ENCODE results near the gene NRCAM. TPM values are rescaled to one million over a fixed set of nuclear protein-coding genes. Genes with fewer than 3 reads are reported as not detected.

Gene NRCAM
- total RNA-seq, 1 donor from 2014 or later, result 143 TPM

DNA sequence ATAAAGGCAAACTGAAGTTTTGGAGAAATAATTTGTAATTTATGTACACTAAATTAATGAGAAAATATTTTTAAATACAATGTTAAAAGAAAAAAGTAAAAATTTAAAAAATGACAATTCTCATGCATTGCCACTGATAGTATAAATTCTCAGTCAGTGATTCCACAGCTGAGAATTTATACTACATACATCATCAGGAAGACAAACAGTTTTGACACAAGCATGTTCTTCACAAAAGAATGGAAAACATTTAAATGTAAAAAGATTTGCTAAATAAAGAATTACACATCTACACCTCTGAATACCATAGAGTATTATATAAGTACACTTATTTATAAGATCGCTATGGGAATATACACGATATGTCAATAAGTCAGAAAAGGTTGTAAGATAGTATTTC is 225.0 kb downstream of the NRCAM start:
- DNase-seq (ENCODE audit: low spot score in 2 of 2), result no peak
- peak; percentile 30 for FAIRE-seq

DNA sequence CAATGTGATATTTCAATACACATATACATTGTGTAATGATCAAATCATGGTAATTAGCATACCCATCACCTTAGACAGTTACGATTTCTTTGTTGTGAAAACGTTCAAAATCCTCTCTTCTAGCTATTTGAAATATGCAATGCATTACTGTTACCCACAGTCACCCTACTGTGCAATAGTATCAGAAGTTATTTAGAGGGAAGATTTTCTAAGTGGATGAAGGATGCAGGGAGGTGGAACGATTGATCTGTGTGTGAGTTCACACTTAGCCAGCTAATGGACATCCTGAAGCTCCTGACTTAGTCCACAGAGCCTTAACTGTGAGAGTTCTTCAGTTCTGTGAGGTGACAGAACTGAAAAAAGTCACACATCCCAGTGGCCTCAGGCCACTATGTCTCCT is 228.9 kb downstream of the NRCAM start:
- DNase-seq (ENCODE audit: low spot score in 2 of 2) (no peak), FAIRE-seq (no peak)

DNA sequence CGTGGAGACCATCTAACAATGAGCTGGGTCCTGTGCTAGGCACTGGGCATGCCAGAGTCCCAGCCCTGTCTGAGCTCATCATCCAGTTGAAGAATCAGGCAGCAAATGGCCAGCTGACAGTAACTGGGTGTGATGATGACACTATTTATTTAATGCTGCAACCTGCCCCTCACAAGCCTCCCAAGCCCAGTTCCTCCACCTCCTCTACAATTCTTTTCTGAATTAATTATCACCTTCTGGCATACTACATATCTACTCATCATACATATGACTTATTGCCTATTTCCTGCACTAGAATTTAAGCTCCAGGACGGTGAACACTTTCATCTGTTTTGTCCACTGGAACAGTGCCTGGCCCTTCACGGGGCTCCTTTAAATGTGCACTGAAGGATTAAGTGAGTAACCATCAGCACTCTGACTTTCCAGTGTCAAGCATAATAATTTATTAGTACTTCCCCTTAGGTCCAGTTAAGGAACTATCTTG is 229.4 kb downstream of the NRCAM start:
- DNase-seq (ENCODE audit: low spot score in 2 of 2) (no peak), FAIRE-seq (no peak)

DNA sequence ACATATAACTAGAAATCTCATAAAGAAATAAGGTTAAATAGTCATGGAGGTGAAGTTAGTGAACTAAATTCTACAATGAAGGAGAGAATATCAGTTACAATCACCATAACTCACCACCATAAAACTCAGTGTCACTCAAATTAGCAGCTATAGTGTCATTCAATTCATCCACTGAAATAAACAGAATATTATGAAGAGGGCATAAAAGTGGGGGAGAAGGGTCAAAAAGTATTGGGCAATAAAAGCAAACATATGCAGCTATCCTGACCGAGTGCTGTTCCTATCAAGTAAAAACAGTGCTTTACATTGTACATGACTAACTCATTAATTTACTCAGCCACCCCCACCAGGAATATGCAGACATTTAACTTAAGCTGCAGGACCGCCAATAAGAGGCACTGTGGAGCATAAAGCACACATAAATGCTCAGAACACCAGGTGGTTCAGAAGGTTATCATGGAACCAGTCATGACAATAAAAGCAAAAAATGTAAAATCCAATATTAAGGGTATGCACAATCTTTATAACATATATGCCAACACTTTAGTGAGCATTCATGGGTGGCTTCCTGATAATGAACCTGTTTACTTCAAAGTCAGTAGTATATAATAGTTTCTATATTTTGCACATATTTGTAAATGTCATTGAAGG is 230.6 kb downstream of the NRCAM start:
- FAIRE-seq, result no peak
- no peak for DNase-seq (ENCODE audit: low spot score in 2 of 2)

DNA sequence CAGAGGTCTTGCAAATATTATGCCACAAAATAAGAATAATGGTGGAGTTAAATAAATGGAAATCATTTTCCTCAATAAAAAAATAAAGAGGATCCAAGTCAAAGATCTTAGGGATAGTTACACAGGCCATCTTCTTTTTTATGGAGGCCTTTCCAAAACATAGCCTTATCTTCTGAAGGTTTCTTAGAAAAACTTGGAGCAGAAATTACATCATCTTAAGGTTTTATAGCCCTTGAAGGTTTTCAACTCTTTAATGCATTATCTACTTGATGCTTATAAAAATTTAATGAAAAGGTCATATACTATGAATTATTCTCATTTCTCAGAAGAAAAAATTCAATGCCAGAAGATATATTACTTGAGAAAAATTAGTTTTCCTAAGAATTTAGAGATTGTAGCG is 231.8 kb downstream of the NRCAM start:
- FAIRE-seq (no peak), DNase-seq (ENCODE audit: low spot score in 2 of 2) (no peak)

DNA sequence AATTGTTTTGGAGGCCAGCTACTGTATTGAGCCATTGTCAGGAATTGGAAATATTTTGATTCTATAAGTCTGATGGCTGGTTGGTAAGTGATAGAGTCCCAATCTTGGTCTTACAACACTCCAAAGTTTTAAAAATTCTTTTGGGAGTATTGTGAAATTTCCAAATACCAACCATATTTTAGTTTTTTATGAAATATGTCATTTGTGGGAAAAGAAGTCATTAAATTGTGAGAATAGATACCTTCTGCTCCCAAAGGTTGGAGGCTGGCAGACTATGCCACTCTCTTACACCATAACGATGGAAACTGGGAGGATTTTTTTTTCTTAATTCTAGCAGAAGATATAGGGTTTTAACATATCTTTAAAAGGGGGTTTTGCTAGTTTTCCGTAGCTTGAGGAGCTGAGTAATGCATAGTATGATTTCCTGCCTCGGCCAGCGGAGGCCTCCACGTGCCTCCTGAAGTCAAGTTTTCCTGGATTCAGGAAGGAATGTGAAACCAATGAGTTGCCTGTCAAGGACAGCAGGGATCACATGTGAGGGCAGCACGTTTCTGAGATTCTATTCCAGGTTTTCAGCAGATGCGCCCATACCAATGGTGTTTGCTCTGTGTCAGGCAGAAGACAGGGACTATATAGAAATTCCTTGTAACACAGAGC is 233.9 kb downstream of the NRCAM start:
- DNase-seq (ENCODE audit: low spot score in 2 of 2), result no peak
- FAIRE-seq, result no peak

DNA sequence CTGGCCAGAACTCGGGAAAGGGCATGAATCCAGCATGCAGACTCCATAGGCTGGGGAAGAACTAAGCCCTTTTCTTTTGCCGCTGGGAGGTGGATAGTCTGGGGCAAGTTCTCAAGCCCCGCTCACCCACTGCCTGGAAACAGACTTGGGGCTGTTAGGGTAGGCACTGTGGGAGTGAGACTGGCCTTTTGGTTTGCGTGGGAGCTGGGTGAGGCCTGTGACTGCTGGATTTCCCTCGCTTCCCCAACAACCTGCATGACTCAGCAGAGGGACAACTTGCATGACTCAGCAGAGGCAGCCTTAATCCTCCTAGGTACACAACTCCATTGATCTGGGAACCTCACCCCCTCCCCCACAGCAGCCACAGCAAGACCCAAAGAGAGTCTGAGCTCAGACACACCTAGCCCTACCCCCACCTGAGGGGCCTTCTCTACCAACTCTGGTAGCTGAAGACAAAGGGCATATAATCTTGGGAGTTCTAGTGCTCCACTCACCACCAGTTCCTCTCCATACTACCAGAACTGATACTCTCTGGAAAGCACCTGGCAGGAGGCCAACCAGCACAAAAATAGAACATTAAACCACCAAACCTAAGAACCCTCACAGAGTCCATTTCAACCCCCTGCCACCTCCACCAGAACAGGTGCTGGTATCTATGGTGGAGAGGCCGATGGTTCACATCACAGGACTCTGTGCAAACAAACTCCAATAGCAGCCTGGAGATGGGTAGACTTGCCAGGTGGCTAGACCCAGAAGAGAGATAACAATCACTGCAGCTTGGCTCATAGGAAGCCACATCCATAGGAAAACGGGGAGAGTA is 244.6 kb downstream of the NRCAM start:
- DNase-seq (ENCODE audit: low spot score in 2 of 2) (no peak), FAIRE-seq (no peak)

DNA sequence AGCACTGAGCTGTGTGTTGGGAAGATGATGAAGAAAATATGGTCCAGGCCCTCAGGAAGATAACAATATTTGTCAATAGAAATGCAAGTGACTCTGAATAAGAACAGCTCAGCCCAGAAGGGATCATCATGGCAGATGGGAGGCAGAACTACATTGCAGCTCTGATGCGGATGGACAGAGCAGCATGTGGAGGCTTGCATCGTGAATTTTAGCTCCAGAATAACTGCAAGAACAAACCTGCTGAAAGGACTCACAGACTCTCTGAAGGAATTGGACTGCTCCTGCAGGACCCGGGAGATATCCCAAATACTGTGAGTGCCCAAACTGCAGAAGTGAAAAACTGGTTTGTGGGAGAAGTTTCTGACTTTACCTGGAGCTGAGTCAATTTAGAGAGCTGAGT is 245.4 kb downstream of the NRCAM start:
- FAIRE-seq, result no peak
- no peak for DNase-seq (ENCODE audit: low spot score in 2 of 2)

DNA sequence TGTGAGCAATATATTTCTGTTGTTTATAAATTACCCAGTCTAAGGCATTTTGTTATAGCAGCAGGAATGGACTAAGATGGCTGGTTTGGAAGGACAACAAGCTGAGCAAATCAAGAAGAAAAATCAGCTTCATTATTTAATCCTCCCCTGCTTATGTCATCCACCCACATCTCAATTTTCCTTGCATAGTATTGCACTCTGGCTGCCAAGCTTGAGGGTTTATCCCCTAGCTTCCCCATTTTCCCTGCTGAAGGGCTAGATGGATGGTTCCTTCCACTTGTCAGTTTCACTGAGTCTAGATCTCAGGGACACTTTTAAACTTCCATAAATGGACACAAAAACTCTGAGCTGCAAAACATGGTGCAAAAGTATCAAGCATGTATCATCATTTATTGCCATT is 250.9 kb downstream of the NRCAM start:
- FAIRE-seq, result no peak

DNA sequence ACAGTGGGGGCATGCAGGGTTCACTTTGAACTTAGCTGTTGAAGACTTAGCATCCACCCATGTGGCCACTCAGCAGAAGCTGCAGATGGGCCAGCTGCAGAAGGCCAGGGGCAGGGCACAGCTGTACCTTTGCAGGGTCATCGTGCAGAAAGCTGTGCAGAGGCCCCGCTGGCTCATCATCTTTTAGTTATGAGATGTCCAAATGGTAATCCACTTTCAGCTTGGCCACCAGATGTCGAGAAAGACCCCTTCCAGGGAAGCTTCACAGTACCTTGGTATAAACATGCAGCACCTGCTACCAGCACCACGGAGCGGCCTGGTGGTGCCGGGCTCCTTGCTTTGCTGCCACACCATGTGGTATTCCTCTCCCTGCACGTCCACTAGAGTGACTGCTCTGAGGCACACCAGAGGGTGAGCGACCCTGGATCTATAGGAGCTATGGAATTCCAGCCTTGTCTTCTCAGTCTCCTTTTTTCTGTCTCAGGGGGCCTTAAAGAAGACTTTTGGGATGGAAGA is 251.9 kb downstream of the NRCAM start:
- FAIRE-seq (no peak), DNase-seq (ENCODE audit: low spot score in 2 of 2) (no peak)

More for the DNA sequence above, 250.9 kb downstream of the NRCAM start:
- no peak for DNase-seq (ENCODE audit: low spot score in 2 of 2)

DNA sequence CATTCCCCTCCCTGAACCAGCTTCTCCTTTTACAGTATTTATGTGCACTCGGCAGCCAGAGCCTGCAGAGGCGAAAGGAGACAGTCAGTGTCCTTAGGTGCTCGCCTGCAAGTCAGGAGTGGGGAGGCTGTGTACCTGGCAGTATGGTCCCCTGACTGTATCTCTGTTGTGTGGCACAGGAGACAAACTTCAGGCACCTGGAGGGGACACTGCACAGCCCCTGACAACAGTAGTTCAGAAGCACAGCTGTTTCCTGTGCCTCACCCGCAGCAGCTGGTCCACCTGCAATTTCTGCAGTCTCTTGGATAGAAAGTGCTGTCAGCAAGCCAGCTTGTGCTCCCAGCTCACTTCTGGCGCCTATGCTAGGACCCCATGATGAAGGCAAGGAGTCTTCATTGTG is 252.7 kb downstream of the NRCAM start:
- no peak for DNase-seq (ENCODE audit: low spot score in 2 of 2)
- no peak for FAIRE-seq

DNA sequence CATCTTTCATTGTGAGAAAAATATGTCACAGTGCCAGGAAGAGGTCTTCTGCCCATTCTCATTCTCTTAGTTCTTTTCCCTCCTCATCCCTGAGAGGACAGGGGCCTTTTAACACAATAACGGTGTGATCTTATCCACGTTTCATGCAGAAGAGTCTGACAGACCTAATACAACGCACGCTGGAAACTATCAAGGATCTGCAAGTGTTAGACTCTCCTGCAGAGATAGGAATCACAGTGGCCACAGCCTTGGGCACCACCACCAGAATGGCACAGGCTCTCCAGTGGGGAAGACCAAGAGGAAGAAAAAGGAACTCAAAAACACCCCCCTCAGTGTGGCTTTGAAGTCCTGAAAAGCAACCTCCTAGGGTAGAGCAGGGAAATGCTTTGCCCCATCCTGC is 253.5 kb downstream of the NRCAM start:
- DNase-seq (ENCODE audit: low spot score in 2 of 2) (no peak), FAIRE-seq (no peak)

DNA sequence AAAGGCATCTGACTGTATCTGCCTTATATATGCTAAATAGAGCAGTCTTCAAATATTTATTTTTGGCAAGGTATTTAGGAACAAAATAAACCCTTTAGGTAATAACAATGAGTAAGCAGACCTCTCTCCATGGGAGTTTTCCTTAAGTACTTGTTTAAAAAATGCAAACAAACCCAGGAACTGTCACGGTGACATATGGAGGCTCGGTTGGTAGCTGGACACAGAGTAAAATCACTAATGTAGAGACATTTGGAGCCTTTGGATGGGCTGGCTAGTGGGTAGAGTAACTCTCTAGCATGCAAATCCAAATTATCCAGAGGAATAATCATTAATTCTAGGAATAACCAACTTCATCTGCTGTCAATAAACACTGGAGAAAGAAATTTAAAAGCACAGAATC is 254.5 kb downstream of the NRCAM start:
- DNase-seq (ENCODE audit: low spot score in 2 of 2) (no peak), FAIRE-seq (no peak)

DNA sequence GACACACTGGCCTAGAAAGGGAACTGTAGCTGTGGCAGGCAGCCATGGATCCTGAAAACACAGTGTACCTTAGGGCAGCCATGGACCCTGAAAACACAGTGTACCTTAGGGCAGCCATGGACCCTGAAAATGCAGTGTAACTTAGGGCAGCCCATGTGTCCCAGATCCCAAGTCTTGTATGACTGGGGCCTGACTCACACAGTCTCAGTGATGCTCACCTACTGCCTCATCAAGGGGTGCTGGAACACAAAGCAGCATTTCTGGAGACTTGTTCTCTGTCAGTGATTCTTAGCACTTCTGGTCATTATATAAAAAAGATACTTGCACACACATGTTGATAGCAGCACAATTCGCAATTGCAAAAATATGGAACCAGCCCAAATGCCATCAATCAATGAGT is 255.9 kb downstream of the NRCAM start:
- FAIRE-seq (no peak), DNase-seq (ENCODE audit: low spot score in 2 of 2) (no peak)

DNA sequence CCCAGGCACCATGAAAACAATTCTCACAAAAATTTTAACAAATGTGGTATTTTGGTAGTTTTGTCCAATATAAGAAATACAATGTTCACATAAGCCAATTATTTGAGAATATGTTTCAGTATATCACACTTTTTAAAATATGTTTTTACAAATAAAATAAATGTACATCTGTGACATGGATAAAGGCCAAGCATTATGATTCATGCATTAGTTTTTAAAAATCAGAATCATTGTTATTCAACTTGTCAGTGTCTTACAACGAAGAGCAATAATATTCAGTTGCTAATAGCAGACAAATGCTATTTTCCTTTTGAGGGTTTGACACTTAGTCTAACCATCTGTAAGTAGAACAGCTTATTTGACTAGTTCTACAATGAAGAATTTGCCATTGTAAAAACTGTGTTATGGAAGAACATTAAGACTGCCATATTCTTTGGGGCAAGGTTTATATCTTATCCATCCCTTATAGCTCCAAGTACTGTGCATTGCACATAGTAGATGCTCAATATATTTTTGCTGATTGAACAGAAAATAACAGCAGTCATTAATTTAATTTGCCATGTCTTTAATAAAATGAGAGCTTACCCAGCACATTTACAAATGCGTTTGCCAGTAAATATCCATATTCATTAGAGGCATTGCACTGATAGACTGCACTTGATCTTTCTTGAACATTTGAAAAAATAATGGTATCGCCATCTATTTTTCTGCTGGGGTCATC is 258.7 kb downstream of the NRCAM start:
- no peak for FAIRE-seq
- DNase-seq (ENCODE audit: low spot score in 2 of 2), result no peak

DNA sequence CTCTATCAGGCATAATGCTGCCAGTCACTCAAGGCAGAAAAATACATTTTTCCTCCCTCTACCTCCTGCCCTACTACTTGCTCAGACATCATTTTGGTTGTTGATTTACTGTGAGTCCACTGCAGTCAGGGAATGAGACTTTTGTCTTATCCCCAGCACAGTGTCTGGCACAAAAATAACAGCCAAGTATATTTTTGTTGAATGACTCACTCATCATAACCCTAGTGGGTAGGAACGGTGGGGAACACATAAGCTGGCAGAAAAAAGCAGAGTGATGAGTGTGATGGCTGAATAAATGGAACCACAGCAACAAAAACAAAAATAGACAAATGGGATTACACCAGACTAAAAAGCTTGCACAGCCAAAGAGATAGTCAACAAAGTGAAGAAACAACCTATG is 260.2 kb downstream of the NRCAM start:
- FAIRE-seq, result no peak
- peak in 1 of 2 donors; percentile 6 for DNase-seq (ENCODE audit: low spot score in 2 of 2)

DNA sequence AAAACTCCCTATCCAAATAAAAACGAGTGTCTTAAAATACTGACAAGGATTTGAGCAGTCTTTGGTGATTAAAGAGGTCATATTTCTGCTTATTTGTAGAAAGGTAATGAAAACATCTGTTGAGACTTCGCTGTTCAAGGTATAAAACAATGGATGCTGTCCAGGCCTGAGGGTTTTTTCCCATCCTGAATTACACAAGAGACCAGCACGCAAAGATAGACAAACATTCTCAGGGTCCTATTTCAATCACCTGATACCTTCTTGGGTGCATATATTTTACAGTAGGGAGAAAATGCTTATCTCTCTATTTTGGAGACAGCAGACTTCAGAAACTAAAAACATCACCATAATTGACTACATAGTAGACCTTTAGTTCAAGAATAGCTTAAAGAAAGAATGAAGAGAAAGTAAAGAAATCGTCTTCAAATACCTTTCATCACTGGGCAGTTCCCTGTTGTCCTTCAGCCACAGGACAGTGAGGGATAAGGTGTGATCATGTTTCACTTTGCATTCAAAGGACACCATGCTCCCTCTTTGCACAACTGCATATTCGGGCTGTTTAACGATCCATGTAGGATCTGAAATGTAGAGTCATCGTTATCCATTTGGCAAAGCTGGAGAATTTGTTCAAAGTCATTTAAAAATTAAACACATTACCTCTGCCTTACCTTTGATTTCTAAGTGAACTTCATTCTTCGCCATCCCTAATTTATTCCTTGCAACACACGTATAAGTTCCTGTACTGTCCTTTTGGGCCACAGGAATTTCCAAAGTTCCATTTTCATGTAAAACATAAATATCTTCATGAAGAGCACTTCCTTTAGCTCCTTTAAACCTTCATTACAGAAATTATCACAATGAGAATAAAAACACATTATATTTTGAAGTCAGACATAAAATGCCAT is 262.4 kb downstream of the NRCAM start:
- DNase-seq (ENCODE audit: low spot score in 2 of 2), result no peak
- no peak for FAIRE-seq

DNA sequence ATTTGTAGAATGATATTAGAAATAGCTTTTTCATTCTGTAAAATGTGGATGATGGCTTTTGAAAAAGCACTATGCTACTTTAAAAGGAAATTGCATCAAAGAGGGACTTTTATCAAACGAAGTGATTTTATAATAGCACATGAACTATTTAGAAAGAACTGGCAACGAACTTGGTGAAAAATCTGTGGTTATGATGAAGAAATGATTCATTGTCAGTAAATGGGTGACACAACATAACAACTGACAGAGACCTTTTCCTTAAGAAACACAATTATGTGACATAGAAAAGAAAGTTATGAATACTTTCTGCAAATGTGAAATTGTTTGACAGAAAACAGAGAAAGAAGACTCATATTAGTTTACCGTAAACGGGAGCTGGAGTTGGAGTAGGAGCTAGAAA is 265.3 kb downstream of the NRCAM start:
- DNase-seq (ENCODE audit: low spot score in 2 of 2) (no peak), FAIRE-seq (no peak)

DNA sequence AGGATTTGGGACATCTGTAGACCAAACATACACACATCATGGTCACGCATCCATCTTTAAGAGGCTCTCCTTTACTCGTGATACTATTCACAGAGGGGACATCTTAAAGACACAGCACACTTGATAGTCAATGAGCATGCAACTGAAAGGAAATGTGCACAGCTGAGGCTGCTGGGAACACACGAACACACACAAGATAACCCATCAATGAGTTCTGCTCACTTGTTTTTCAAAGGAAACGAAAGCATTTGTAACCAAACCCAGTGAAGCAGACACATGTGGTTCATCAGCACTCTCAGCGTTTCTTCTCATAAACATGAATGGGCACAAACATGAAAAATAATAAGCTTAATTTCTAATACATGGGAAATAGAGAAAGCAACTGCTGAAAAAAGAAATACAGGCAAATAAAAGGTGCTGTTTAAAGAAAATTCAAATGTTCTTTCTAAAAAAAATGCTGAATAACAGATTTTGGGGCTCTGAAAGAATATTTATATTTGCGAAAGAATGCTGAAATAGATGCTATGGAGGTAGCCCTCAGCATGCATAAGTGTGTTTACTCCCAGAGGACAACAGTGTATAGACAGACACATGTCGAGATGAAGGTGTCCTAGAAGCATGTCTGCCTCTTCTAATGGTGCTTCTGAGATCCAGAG is 266.4 kb downstream of the NRCAM start:
- DNase-seq (ENCODE audit: low spot score in 2 of 2), result no peak
- no peak for FAIRE-seq
